GM19239 (cell line): ENCODE results near the gene ZNF689.
A peak's percentile ranks its signal among the peaks of the same experiment; 100 is the strongest.

ENCODE experiments used
- DNase-seq: peaks from one replicate; pipeline ENCODE4 v3.0.0; 2011; ENCODE audit warnings: low spot score; ENCODE audit not compliant: insufficient read length
- FAIRE-seq: peaks from 2 replicates; lab custom pipeline; 2011; peaks lifted over from hg19 to GRCh38; lab: Jason Lieb, UNC

ZNF689 gene

GRCh38 chr16:30567991-30568638 lies 42.1 kb downstream of the ZNF689 start:
- peak; percentile 96 for FAIRE-seq

GRCh38 chr16:30567160-30567990 lies 42.8 kb downstream of the ZNF689 start:
- DNase-seq (no peak), FAIRE-seq (no peak)

More at GRCh38 chr16:30567991-30568638, 42.1 kb downstream of the ZNF689 start:
- DNase-seq = no peak

GRCh38 chr16:30566531-30566930 lies 43.7 kb downstream of the ZNF689 start:
- no peak for FAIRE-seq
- DNase-seq = no peak

- no peak for DNase-seq
- FAIRE-seq = no peak
Measured at GRCh38 chr16:30565984-30566383, 44.2 kb downstream of the ZNF689 start.

- FAIRE-seq (no peak), DNase-seq (no peak)
Measured at GRCh38 chr16:30565526-30565925, 44.7 kb downstream of the ZNF689 start.

- DNase-seq = no peak
- FAIRE-seq = no peak
Measured at GRCh38 chr16:30562021-30562420, 48.2 kb downstream of the ZNF689 start.

GRCh38 chr16:30561089-30561816 lies 48.9 kb downstream of the ZNF689 start:
- peak; percentile 21 for FAIRE-seq
- no peak for DNase-seq

GRCh38 chr16:30559690-30560089 lies 50.5 kb downstream of the ZNF689 start:
- DNase-seq = no peak
- FAIRE-seq = no peak

- DNase-seq = no peak
- no peak for FAIRE-seq
Measured at GRCh38 chr16:30558789-30559377, 51.3 kb downstream of the ZNF689 start.

GRCh38 chr16:30557957-30558788 lies 52.0 kb downstream of the ZNF689 start, which contains the start of gene ZNF764:
ZNF764 (minus strand) TSS chr16:30558374; CDS start chr16:30558182, 192 bp downstream.
- peak; percentile 94 for FAIRE-seq
- DNase-seq = peak; percentile 94

- DNase-seq = no peak
- no peak for FAIRE-seq
Measured at GRCh38 chr16:30557707-30557956, 52.6 kb downstream of the ZNF689 start.

GRCh38 chr16:30556125-30556473 lies 54.1 kb downstream of the ZNF689 start:
- FAIRE-seq (no peak), DNase-seq (no peak)

GRCh38 chr16:30555315-30556124 lies 54.7 kb downstream of the ZNF689 start:
- no peak for DNase-seq
- no peak for FAIRE-seq

- DNase-seq (no peak), FAIRE-seq (no peak)
Measured at GRCh38 chr16:30554557-30555314, 55.5 kb downstream of the ZNF689 start.

GRCh38 chr16:30553393-30553899 lies 56.7 kb downstream of the ZNF689 start:
- no peak for FAIRE-seq
- DNase-seq = no peak

GRCh38 chr16:30552956-30553355 lies 57.2 kb downstream of the ZNF689 start:
- FAIRE-seq = no peak

More at GRCh38 chr16:30552956-30553355, 57.2 kb downstream of the ZNF689 start:
- DNase-seq = no peak
